IMR-90 (cell line): ENCODE results near the gene UGT8.

ENCODE experiments used
- BHLHE40 ChIP-seq: fragments of 150-350 bp; IDR thresholded peaks from 2 replicates; pipeline ENCODE4 v1.6.1; 2016; ENCODE audit warnings: mild to moderate bottlenecking, low read depth, low read length
- CEBPB ChIP-seq: IDR thresholded peaks from 2 replicates; pipeline ENCODE4 v1.6.1; 2012; ENCODE audit warnings: low read depth, low read length, improper control_type of control experiment
- CHD1 ChIP-seq: IDR thresholded peaks from 2 replicates; pipeline ENCODE4 v1.6.1; 2012; ENCODE audit warnings: low read depth, low read length, improper control_type of control experiment
- FOS ChIP-seq: fragments of 150-350 bp; IDR thresholded peaks from 2 replicates; pipeline ENCODE4 v1.6.1; 2016; ENCODE audit warnings: low read depth, low read length
- MAZ ChIP-seq: IDR thresholded peaks from 2 replicates; pipeline ENCODE4 v1.6.1; 2012; ENCODE audit warnings: low read depth, mild to moderate bottlenecking, low read length, improper control_type of control experiment, moderate library complexity, borderline replicate concordance
- NFE2L2 ChIP-seq: fragments of 150-350 bp; IDR thresholded peaks from 2 replicates; pipeline ENCODE4 v1.6.1; 2016; ENCODE audit warnings: low read depth, mild to moderate bottlenecking, low read length
- POLR2A ChIP-seq: IDR thresholded peaks from 2 replicates; pipeline ENCODE4 v1.6.1; 2012; ENCODE audit warnings: mild to moderate bottlenecking, low read depth, low read length
- RAD21 ChIP-seq: IDR thresholded peaks from 2 replicates; pipeline ENCODE4 v1.6.1; 2012; ENCODE audit warnings: low read length, improper control_type of control experiment
- RCOR1 ChIP-seq: IDR thresholded peaks from 2 replicates; pipeline ENCODE4 v1.6.1; 2012; ENCODE audit warnings: mild to moderate bottlenecking, low read length, improper control_type of control experiment; ENCODE audit not compliant: insufficient replicate concordance
- RFX5 ChIP-seq: IDR thresholded peaks from 2 replicates; pipeline ENCODE4 v1.8.0; 2012; ENCODE audit warnings: low read depth, mild to moderate bottlenecking, low read length, moderate library complexity
- TF ChIP-seq, protein P1 (sequence below): conservative IDR thresholded peaks from 2 replicates; pipeline ENCODE4 v1.5.1; 2012; ENCODE audit warnings: mild to moderate bottlenecking, low read depth, low read length, improper control_type of control experiment
- TF ChIP-seq, protein P2 (sequence below): fragments of 150-350 bp; IDR thresholded peaks from 2 replicates; pipeline ENCODE4 v1.6.1; 2016; ENCODE audit warnings: low read depth, mild to moderate bottlenecking, low read length, moderate library complexity, borderline replicate concordance

DNA sequence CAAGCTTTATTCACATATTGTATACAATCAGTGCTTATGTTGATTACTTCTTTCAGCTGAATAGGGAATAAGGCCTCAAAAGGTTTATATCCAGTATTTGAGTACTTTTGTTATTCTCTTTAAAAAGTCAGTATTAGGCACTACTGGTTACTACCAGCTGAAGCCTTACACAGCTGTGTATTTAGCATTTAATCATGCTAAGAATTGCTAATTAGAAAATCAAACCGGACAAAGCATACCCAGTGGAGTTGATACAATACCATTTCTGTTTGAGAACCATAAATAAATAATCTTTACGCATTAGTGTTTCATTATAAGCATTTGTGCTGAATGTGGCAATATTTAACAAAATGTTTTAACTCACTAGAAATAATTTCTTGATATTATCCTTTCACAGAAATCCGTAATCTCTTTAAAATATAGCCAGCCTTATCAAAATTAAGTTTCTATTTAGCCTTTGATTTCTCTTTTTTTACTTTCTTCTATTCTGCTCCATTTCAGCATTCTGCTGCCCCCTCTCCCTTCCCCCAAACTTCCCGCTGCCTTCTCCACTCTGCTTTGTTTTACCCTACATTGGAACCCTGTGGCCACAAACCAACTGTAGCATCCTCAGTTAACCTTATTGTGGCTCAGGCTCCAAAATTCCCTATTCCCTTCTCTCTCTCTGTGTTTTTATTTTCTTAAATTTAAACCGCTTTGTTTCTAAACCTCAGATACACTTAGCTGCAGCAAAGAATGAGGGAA is 37.8 kb downstream of the UGT8 start:
- TF ChIP-seq, protein P1, sequence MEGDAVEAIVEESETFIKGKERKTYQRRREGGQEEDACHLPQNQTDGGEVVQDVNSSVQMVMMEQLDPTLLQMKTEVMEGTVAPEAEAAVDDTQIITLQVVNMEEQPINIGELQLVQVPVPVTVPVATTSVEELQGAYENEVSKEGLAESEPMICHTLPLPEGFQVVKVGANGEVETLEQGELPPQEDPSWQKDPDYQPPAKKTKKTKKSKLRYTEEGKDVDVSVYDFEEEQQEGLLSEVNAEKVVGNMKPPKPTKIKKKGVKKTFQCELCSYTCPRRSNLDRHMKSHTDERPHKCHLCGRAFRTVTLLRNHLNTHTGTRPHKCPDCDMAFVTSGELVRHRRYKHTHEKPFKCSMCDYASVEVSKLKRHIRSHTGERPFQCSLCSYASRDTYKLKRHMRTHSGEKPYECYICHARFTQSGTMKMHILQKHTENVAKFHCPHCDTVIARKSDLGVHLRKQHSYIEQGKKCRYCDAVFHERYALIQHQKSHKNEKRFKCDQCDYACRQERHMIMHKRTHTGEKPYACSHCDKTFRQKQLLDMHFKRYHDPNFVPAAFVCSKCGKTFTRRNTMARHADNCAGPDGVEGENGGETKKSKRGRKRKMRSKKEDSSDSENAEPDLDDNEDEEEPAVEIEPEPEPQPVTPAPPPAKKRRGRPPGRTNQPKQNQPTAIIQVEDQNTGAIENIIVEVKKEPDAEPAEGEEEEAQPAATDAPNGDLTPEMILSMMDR = no peak
- no peak for TF ChIP-seq POLR2A
- TF ChIP-seq, protein P2, sequence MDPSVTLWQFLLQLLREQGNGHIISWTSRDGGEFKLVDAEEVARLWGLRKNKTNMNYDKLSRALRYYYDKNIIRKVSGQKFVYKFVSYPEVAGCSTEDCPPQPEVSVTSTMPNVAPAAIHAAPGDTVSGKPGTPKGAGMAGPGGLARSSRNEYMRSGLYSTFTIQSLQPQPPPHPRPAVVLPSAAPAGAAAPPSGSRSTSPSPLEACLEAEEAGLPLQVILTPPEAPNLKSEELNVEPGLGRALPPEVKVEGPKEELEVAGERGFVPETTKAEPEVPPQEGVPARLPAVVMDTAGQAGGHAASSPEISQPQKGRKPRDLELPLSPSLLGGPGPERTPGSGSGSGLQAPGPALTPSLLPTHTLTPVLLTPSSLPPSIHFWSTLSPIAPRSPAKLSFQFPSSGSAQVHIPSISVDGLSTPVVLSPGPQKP = no peak
- TF ChIP-seq RFX5 = no peak
- no peak for TF ChIP-seq FOS
- no peak for TF ChIP-seq BHLHE40
- TF ChIP-seq CHD1 = no peak
- TF ChIP-seq CEBPB = no peak
- TF ChIP-seq MAZ = no peak
- no peak for TF ChIP-seq RAD21
- no peak for TF ChIP-seq NFE2L2
- no peak for TF ChIP-seq RCOR1
